ENCODE results near the gene ADAMTS7. TPM values are rescaled to one million over a fixed set of nuclear protein-coding genes. Genes with fewer than 3 reads are reported as not detected.
"Not testable (repeated sequence)": the region's sequence is repeated elsewhere in the genome, so short reads cannot be mapped to it uniquely, and the experiment has no call there.

The ADAMTS7 gene
- total RNA-seq, 1 donor from 2014 or later: 0.39 TPM

DNA sequence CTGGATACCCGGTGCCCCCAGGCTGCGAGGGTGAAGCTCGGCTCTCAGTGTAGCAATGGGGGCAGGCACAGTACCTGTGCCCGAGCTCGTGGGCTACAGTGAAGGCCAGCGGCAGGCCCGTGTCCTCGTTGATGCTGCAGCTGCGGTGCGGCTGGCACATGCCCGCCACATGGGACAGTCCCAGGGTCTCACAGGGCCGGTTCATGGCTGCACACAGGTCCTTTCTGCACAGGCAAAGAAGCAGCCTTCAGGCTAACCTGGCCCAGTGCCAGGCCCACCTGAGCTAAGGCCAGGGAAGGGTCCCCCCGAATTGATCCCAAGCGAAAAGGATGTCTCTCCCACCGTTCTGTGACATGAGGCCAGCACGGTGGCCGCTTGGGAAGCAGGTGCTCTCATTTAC is 21.6 kb downstream of the ADAMTS7 start:
- peaks cover 4% of the 10 kb centered on the region for H3K9me3 Mint-ChIP-seq
- intact Hi-C loops (cut with micrococcal nuclease): loop anchor here (1.0 kb wide), 2 partner anchors 21 to 28 kb away; no protein-coding TSS in a partner anchor
- H3K27ac Mint-ChIP-seq: no peak overlapping the region
- peaks cover 10% of the 10 kb centered on the region for H3K4me1 Mint-ChIP-seq (ENCODE audit: low read depth)
- H3K27me3 Mint-ChIP-seq (ENCODE audit: insufficient read depth): peaks cover 4% of the 10 kb centered on the region
- no peaks in the 10 kb centered on the region for H3K36me3 Mint-ChIP-seq (ENCODE audit: low read depth)
- no peak overlapping the region for H3K4me3 Mint-ChIP-seq
- no peak for DNase-seq (ENCODE audit: low spot score)

DNA sequence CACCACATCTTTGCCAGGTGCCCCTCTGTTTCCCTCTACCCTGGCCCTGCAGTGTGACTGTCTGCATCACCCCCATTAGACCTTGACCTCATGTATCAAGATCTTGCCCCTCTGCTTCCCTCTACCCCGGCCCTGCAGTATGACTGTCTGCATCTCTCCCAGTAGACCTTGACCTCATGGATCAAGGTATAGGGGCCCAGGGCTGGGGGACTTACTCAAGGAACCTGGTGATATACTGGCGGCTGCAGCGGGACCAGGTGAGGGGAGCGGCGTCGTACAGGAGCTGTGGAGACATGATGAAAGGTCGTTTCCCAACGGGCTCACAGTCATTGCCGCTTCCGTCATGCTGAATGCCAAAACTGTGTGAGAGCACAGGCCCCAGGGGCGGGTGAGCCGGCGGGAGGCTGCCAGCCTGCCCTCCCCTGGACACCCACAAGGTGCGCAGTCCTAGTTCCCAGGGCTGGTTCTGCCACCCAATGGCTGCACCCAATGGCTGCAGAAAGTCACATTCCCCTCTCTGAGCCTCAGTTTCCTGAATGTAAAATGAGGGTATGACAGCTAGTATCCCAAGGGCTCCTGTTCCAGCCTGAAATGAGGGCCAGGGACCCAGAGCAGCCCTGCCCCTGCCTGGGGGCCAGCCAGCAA is 23.1 kb downstream of the ADAMTS7 start:
- H3K9me3 Mint-ChIP-seq: peaks cover 8% of the 10 kb centered on the region
- no peak for DNase-seq (ENCODE audit: low spot score)
- H3K4me1 Mint-ChIP-seq (ENCODE audit: low read depth): peaks cover 10% of the 10 kb centered on the region
- intact Hi-C loops (cut with micrococcal nuclease): no loop called here
- no peak overlapping the region for H3K4me3 Mint-ChIP-seq
- peaks cover 10% of the 10 kb centered on the region for H3K27me3 Mint-ChIP-seq (ENCODE audit: insufficient read depth)
- no peak overlapping the region for H3K27ac Mint-ChIP-seq
- no peaks in the 10 kb centered on the region for H3K36me3 Mint-ChIP-seq (ENCODE audit: low read depth)

DNA sequence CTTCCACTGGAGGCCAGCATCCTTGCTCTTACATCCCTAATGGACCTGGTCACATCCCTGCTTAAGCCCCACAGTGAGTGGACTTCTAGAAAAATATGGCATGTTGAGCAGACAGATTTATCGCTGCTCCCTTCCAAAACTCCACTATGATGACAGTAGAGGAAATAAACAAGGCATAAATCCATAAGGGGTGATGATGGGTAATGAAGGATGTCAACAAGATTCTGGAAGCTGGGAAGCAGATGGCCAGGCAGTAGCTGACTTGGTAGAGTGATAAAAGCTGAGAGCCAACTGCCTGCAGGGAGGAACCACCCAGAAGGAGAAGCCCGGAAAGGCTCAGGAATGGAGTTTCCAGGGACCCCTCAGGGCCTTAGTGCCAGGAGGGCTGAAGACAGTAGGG is 28.9 kb downstream of the ADAMTS7 start:
- H3K4me3 Mint-ChIP-seq; H3K9me3 Mint-ChIP-seq; H3K36me3 Mint-ChIP-seq (ENCODE audit: low read depth); H3K4me1 Mint-ChIP-seq (ENCODE audit: low read depth); intact Hi-C loops (cut with micrococcal nuclease); DNase-seq (ENCODE audit: low spot score); H3K27ac Mint-ChIP-seq; H3K27me3 Mint-ChIP-seq (ENCODE audit: insufficient read depth): not testable (repeated sequence)

GRCh38 chr15:78781381-78781780 is 29.9 kb downstream of the ADAMTS7 start:
- H3K4me3 Mint-ChIP-seq; H3K4me1 Mint-ChIP-seq (ENCODE audit: low read depth); H3K27ac Mint-ChIP-seq; H3K36me3 Mint-ChIP-seq (ENCODE audit: low read depth); H3K27me3 Mint-ChIP-seq (ENCODE audit: insufficient read depth); intact Hi-C loops (cut with micrococcal nuclease); DNase-seq (ENCODE audit: low spot score); H3K9me3 Mint-ChIP-seq: not testable (repeated sequence)

GRCh38 chr15:78779975-78780374 is 31.3 kb downstream of the ADAMTS7 start:
- H3K4me3 Mint-ChIP-seq; H3K9me3 Mint-ChIP-seq; H3K27ac Mint-ChIP-seq; H3K4me1 Mint-ChIP-seq (ENCODE audit: low read depth); H3K36me3 Mint-ChIP-seq (ENCODE audit: low read depth); DNase-seq (ENCODE audit: low spot score); intact Hi-C loops (cut with micrococcal nuclease); H3K27me3 Mint-ChIP-seq (ENCODE audit: insufficient read depth): not testable (repeated sequence)

DNA sequence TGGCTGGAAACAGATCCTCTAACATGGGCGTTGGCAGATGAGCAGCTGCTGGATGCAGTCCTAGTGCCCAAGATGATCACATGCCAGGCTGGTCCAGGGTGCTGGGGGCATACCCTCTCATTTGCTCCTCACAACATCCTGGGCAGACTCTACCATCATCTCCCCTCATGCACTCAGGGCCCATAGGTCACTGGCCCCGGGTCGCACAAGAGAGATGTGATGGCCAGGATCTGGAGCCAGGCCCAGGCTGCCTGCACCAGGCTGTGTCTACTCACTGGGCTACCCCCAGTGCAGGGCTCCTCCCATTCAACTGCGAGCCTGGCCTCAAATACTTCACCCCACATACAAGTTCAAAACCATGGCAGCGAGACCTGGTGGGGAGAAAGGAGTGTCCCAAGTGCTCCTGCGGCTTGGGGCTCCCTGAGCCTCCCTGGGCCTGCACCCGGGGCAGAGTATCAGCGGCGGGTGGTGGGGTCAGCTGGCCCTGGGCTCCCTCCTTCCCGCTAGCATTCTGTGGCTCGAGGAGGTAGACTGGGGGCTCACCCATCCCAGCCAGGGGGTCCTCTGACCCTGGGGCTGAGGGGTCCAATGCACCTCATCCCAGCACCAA is 32.0 kb downstream of the ADAMTS7 start:
- H3K36me3 Mint-ChIP-seq (ENCODE audit: low read depth); H3K9me3 Mint-ChIP-seq; H3K27me3 Mint-ChIP-seq (ENCODE audit: insufficient read depth); H3K27ac Mint-ChIP-seq; intact Hi-C loops (cut with micrococcal nuclease); DNase-seq (ENCODE audit: low spot score); H3K4me1 Mint-ChIP-seq (ENCODE audit: low read depth); H3K4me3 Mint-ChIP-seq: not testable (repeated sequence)

DNA sequence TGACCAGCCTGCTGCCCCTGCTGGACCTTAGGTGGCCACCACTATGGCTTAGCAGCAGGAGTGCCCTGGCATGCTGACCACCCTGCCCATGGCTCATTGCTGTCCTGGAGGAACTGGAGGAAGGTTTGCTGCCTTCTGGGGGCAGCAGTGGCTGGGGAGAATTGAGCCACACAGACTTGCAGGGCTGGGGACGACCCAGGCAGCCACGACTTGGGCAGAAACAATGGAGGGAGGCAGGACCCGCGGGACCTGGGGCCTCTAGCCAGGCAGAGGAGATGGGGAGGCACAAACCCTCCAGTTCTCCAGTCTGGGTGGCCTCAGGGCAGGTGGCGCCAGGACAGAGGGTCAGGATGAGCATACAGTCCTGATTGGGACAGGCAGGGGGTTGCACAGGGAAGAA is 32.8 kb downstream of the ADAMTS7 start:
- H3K36me3 Mint-ChIP-seq (ENCODE audit: low read depth): no peaks in the 10 kb centered on the region
- no peak overlapping the region for H3K27ac Mint-ChIP-seq
- no peaks in the 10 kb centered on the region for H3K4me1 Mint-ChIP-seq (ENCODE audit: low read depth)

GRCh38 chr15:78777953-78778345 is 33.3 kb downstream of the ADAMTS7 start:
- H3K36me3 Mint-ChIP-seq (ENCODE audit: low read depth); H3K9me3 Mint-ChIP-seq; DNase-seq (ENCODE audit: low spot score); H3K4me3 Mint-ChIP-seq; H3K27me3 Mint-ChIP-seq (ENCODE audit: insufficient read depth); H3K27ac Mint-ChIP-seq; intact Hi-C loops (cut with micrococcal nuclease); H3K4me1 Mint-ChIP-seq (ENCODE audit: low read depth): not testable (repeated sequence)

More for the DNA sequence above, 32.8 kb downstream of the ADAMTS7 start:
- Mint-ChIP-seq H3K27me3 (ENCODE audit: insufficient read depth) (peaks cover 2% of the 10 kb centered on the region), H3K9me3 (no peaks in the 10 kb centered on the region), H3K4me3 (no peak overlapping the region)
- intact Hi-C loops (cut with micrococcal nuclease): no loop called here
- no peak for DNase-seq (ENCODE audit: low spot score)

GRCh38 chr15:78777290-78777952 is 33.8 kb downstream of the ADAMTS7 start:
- intact Hi-C loops (cut with micrococcal nuclease); H3K4me1 Mint-ChIP-seq (ENCODE audit: low read depth); DNase-seq (ENCODE audit: low spot score); H3K36me3 Mint-ChIP-seq (ENCODE audit: low read depth); H3K4me3 Mint-ChIP-seq; H3K27ac Mint-ChIP-seq; H3K9me3 Mint-ChIP-seq; H3K27me3 Mint-ChIP-seq (ENCODE audit: insufficient read depth): not testable (repeated sequence)

DNA sequence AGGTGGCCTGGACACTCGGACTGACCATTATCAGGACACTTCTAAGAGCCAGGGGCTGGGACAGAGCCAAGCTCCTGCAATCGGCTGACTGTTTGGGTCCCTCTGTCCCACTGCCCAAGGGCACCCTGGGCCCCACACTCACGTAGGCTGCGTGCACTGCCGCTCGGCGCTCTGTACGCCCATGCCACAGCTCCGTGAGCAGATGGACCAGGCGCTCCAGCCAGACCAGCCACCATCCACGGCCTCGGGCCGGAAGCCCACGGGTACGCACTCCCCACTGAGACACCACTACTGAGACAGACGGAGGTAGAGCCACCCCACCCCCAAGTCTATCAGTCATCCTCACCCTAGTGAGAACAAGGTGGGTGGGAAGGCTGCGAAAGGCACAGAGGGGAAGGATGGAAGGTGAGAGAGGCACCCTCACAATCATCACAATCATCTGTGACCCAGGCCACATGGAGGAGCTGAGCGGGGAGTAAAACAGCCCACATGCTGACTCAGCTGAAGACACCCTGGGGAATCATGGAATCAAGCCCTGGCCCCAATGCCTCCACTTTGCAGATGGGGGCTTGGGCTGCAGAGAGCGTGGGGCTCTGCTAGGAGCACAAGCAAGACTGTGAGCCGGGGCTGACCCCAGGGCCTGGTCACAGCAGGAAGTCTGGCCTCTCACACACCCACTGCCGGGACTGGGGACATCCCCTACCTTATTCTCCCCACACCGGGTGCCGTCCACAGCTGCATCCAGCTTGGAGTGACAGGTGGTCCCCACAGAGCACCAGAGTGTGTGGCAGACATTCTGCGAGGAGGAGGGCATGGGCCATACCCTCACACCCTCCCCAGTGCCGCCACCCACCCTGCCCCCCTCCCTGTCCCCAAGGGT is 35.0 kb downstream of the ADAMTS7 start:
- intact Hi-C loops (cut with micrococcal nuclease); DNase-seq (ENCODE audit: low spot score); H3K27ac Mint-ChIP-seq; H3K27me3 Mint-ChIP-seq (ENCODE audit: insufficient read depth); H3K9me3 Mint-ChIP-seq; H3K4me3 Mint-ChIP-seq; H3K4me1 Mint-ChIP-seq (ENCODE audit: low read depth); H3K36me3 Mint-ChIP-seq (ENCODE audit: low read depth): not testable (repeated sequence)

DNA sequence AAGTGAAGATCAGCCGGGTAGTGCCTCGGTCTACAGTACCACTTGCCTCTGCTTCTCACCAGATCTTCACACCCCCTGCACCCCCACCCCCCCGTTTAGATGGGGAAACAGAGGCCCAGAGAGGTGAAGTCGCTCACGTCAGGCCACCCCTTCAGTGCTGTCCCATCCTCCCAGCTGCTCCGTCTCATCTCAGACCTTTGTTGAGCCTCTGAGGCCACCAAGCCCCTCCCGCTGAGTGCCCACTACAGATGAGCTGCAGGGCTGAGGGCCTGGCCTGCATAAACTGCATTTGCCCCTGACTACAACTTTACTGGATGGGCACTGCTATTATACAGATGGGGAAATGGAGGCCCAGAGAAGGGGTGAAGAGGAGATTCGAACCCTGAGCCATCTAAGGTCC is 35.8 kb downstream of the ADAMTS7 start:
- intact Hi-C loops (cut with micrococcal nuclease): no loop called here
- no peak overlapping the region for H3K4me3 Mint-ChIP-seq
- H3K9me3 Mint-ChIP-seq: no peaks in the 10 kb centered on the region
- no peaks in the 10 kb centered on the region for H3K27me3 Mint-ChIP-seq (ENCODE audit: insufficient read depth)
- H3K36me3 Mint-ChIP-seq (ENCODE audit: low read depth): no peaks in the 10 kb centered on the region
- no peak for DNase-seq (ENCODE audit: low spot score)
- H3K27ac Mint-ChIP-seq: no peak overlapping the region
- no peaks in the 10 kb centered on the region for H3K4me1 Mint-ChIP-seq (ENCODE audit: low read depth)

DNA sequence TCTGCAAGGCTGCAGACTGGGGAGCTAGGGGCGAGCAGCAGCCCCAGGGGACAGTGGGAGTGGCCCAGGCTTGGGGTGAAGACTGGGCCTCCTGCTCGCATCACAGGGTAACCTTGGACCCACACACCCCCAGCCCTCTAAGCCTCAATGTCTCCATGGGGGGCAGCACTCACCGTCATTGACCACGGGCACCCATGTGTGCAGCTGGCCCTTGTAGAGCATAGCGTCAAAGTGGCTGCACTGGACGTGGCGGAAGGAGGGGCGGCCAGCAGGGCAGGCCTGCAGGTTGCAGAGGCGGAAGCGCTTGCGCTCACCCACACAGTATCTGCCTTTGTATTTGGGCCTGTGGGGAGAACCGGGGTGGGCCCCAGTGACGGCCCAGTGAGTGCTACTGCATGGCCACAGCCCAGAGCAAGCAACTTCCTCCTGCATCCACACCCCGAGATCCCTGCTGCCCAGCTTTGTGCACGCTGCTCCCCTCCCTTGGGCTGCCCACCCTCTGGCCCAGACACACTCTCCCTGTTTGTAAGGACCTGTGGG is 36.7 kb downstream of the ADAMTS7 start:
- H3K36me3 Mint-ChIP-seq (ENCODE audit: low read depth); DNase-seq (ENCODE audit: low spot score); H3K9me3 Mint-ChIP-seq; H3K4me3 Mint-ChIP-seq; H3K4me1 Mint-ChIP-seq (ENCODE audit: low read depth); H3K27me3 Mint-ChIP-seq (ENCODE audit: insufficient read depth); H3K27ac Mint-ChIP-seq; intact Hi-C loops (cut with micrococcal nuclease): not testable (repeated sequence)

Data from activated T-helper 1 cell treated with anti-CD3 and anti-CD28 coated beads, Interleukin-12 subunit alpha, Interleukin-12 subunit beta, Interleukin-2, Interleukin-4 antibody, amounts not matched to agents 30 ng/mL and 10 ng/mL and 1 ng/mL, durations not matched to agents 14 hours and 24 hours and 36 hours (primary cell).